ENCODE results near the gene DZIP3.

The DZIP3 gene

DNA sequence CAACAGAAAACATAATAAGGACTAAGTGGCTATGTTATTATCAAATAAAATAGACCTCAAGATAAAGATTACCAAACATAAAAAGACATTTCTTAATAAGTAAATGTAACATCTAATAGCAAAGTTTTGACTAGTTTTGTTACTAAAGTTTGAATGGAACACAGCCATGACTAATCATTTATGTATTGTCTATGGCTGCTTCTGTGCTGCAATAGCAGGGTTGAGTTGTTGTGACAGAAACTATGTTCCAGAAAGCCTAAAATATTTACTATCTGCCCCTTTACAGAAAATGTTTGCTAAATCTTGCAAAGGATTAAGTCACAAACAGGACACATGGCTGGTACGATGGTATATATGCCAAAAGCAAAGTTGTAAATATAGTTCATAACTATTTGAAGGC is 41.2 kb upstream of the DZIP3 start:
- no peaks in the 10 kb centered on the region for H4K20me1 ChIP-seq (ENCODE audit: insufficient read depth, low read length)
- no peaks in the 10 kb centered on the region for H3K9me3 ChIP-seq (ENCODE audit: insufficient read depth, low read length)
- H3K27ac ChIP-seq (ENCODE audit: low read length) = no peak overlapping the region
- peaks cover 14% of the 10 kb centered on the region for H3K4me1 ChIP-seq (ENCODE audit: low read length)
- H3K4me2 ChIP-seq (ENCODE audit: low read length) = no peak overlapping the region
- H3K9ac ChIP-seq (ENCODE audit: low read length) = no peak overlapping the region
- H3K36me3 ChIP-seq (replicated peaks; ENCODE audit: low read depth, low read length) = peaks cover 14% of the 10 kb centered on the region
- no peak overlapping the region for H3K4me3 ChIP-seq (ENCODE audit: low read length)
- TF ChIP-seq, protein P1, sequence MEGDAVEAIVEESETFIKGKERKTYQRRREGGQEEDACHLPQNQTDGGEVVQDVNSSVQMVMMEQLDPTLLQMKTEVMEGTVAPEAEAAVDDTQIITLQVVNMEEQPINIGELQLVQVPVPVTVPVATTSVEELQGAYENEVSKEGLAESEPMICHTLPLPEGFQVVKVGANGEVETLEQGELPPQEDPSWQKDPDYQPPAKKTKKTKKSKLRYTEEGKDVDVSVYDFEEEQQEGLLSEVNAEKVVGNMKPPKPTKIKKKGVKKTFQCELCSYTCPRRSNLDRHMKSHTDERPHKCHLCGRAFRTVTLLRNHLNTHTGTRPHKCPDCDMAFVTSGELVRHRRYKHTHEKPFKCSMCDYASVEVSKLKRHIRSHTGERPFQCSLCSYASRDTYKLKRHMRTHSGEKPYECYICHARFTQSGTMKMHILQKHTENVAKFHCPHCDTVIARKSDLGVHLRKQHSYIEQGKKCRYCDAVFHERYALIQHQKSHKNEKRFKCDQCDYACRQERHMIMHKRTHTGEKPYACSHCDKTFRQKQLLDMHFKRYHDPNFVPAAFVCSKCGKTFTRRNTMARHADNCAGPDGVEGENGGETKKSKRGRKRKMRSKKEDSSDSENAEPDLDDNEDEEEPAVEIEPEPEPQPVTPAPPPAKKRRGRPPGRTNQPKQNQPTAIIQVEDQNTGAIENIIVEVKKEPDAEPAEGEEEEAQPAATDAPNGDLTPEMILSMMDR (IDR thresholded peaks at IDR 0.05; ENCODE audit: low read depth, low read length) = no peak
- no peak for TF ChIP-seq EZH2phosphoT487 (IDR thresholded peaks at IDR 0.05; ENCODE audit: low read depth)
- no peak overlapping the region for H2AFZ ChIP-seq (ENCODE audit: low read depth, low read length)
- H3K27me3 ChIP-seq (ENCODE audit: low read depth, low read length) = no peaks in the 10 kb centered on the region
- H3K79me2 ChIP-seq (ENCODE audit: low read length) = no peaks in the 10 kb centered on the region

- Histone ChIP-seq H3K9ac (ENCODE audit: low read length) (no peak overlapping the region), H3K27me3 (ENCODE audit: low read depth, low read length) (no peaks in the 10 kb centered on the region), H2AFZ (ENCODE audit: low read depth, low read length) (no peak overlapping the region), H3K36me3 (replicated peaks; ENCODE audit: low read depth, low read length) (peaks cover 8% of the 10 kb centered on the region), H3K4me3 (ENCODE audit: low read length) (no peak overlapping the region), H3K27ac (ENCODE audit: low read length) (no peak overlapping the region), H3K79me2 (ENCODE audit: low read length) (no peaks in the 10 kb centered on the region), H4K20me1 (ENCODE audit: insufficient read depth, low read length) (no peaks in the 10 kb centered on the region), H3K4me2 (ENCODE audit: low read length) (no peak overlapping the region), H3K9me3 (ENCODE audit: insufficient read depth, low read length) (no peaks in the 10 kb centered on the region), H3K4me1 (ENCODE audit: low read length) (peaks cover 15% of the 10 kb centered on the region)
- TF ChIP-seq, protein P1 (IDR thresholded peaks at IDR 0.05; ENCODE audit: low read depth, low read length) = no peak
- no peak for TF ChIP-seq EZH2phosphoT487 (IDR thresholded peaks at IDR 0.05; ENCODE audit: low read depth)
These were observed 40.6 kb upstream of the DZIP3 start for GRCh38 chr3:108548886-108549285.

GRCh38 chr3:108552267-108553159 is 37.0 kb upstream of the DZIP3 start:
- Histone ChIP-seq H3K27me3 (ENCODE audit: low read depth, low read length) (no peaks in the 10 kb centered on the region), H3K36me3 (replicated peaks; ENCODE audit: low read depth, low read length) (peaks cover 26% of the 10 kb centered on the region), H4K20me1 (ENCODE audit: insufficient read depth, low read length) (no peaks in the 10 kb centered on the region), H2AFZ (ENCODE audit: low read depth, low read length) (no peak overlapping the region), H3K4me2 (ENCODE audit: low read length) (peak overlapping the region; percentile 44), H3K79me2 (ENCODE audit: low read length) (no peaks in the 10 kb centered on the region), H3K9ac (ENCODE audit: low read length) (0 out of 2 replicates have a peak overlapping the region, but pooled peaks have one; percentile 0), H3K4me1 (ENCODE audit: low read length) (peaks cover 33% of the 10 kb centered on the region), H3K27ac (ENCODE audit: low read length) (peak overlapping the region; percentile 47), H3K4me3 (ENCODE audit: low read length) (no peak overlapping the region), H3K9me3 (ENCODE audit: insufficient read depth, low read length) (no peaks in the 10 kb centered on the region)
- TF ChIP-seq, protein P1 (IDR thresholded peaks at IDR 0.05; ENCODE audit: low read depth, low read length) = peak; percentile 81
- TF ChIP-seq EZH2phosphoT487 (IDR thresholded peaks at IDR 0.05; ENCODE audit: low read depth) = no peak

DNA sequence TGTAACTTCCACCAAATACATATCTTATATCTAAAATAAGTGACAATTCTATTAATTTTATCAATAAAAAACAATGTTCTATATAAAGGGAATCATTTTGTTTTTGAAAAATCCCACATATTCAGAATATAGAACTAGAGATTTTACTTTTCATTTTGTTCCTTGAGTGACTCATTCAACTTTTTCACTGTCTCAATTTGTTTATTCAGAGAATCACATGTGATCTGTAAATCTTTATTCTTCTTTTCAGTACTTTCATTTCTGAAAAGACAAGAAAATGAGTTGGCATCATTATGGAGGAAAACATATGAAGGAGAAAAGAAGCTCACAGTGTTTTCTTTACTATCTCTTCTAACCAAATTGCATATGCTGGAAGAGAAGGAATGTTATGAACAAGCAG is 35.3 kb upstream of the DZIP3 start:
- TF ChIP-seq, protein P1 (IDR thresholded peaks at IDR 0.05; ENCODE audit: low read depth, low read length) = no peak
- TF ChIP-seq EZH2phosphoT487 (IDR thresholded peaks at IDR 0.05; ENCODE audit: low read depth) = no peak
- no peak overlapping the region for H3K9ac ChIP-seq (ENCODE audit: low read length)
- H3K36me3 ChIP-seq (replicated peaks; ENCODE audit: low read depth, low read length) = peaks cover 40% of the 10 kb centered on the region

More for the DNA sequence above, 35.3 kb upstream of the DZIP3 start:
- Histone ChIP-seq H3K4me2 (ENCODE audit: low read length) (peak overlapping the region; percentile 2; the same call in 1 of the 2 replicates), H4K20me1 (ENCODE audit: insufficient read depth, low read length) (no peaks in the 10 kb centered on the region), H3K4me3 (ENCODE audit: low read length) (no peak overlapping the region), H3K9me3 (ENCODE audit: insufficient read depth, low read length) (no peaks in the 10 kb centered on the region), H3K27ac (ENCODE audit: low read length) (no peak overlapping the region), H3K79me2 (ENCODE audit: low read length) (no peaks in the 10 kb centered on the region), H3K27me3 (ENCODE audit: low read depth, low read length) (no peaks in the 10 kb centered on the region), H2AFZ (ENCODE audit: low read depth, low read length) (no peak overlapping the region), H3K4me1 (ENCODE audit: low read length) (peaks cover 33% of the 10 kb centered on the region)

All from OCI-LY3 (cell line).